ENCODE measurements around the gene EPHA6.

The EPHA6 gene

DNA sequence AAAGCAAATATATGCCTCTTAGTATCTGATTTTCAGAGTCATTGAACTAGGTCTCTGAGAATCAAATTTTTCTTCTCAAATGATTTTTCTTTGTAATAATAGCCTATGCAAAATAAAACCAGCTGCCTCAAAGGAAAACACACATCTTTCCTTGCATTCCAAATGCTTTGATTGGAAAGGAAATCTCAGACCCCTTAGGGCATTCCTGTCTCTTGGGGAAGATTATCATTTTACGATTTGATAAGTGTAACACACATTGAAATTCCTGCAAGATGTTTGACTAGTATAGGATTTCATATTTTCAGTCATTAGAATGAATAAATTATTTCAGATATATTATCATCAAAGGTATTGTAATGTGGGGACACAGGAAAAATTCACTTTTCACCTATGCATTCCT is 244.8 kb downstream of the EPHA6 start:
- no peak for DNase-seq (ENCODE audit: low read depth)
- TF ChIP-seq, protein P1, sequence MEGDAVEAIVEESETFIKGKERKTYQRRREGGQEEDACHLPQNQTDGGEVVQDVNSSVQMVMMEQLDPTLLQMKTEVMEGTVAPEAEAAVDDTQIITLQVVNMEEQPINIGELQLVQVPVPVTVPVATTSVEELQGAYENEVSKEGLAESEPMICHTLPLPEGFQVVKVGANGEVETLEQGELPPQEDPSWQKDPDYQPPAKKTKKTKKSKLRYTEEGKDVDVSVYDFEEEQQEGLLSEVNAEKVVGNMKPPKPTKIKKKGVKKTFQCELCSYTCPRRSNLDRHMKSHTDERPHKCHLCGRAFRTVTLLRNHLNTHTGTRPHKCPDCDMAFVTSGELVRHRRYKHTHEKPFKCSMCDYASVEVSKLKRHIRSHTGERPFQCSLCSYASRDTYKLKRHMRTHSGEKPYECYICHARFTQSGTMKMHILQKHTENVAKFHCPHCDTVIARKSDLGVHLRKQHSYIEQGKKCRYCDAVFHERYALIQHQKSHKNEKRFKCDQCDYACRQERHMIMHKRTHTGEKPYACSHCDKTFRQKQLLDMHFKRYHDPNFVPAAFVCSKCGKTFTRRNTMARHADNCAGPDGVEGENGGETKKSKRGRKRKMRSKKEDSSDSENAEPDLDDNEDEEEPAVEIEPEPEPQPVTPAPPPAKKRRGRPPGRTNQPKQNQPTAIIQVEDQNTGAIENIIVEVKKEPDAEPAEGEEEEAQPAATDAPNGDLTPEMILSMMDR (IDR thresholded peaks at IDR 0.05; ENCODE audit: control insufficient read depth, extremely low read depth, insufficient read depth) = no peak
- no peak overlapping the region for H3K4me3 ChIP-seq (ENCODE audit: low read depth, low read length)

DNA sequence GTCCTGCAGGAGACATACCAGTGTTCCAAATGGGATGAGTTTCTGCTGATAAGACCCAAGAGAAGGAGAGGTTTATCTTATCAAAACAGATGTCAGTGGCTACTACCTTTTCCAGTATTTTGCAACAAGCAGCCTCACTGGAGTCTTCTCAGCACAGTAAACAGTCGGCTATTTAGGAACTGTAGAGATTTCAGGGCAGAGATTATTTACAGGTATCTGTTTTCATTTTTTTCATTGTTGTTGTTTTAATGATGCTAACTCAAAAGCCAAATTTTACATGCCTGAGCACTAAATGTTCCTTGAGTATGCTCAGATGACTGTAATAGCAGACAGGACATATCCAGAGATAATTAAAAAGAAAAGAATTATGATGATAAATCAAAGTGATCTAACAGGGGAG is 252.1 kb downstream of the EPHA6 start:
- DNase-seq (ENCODE audit: low read depth) = no peak
- H3K4me3 ChIP-seq (ENCODE audit: low read depth, low read length) = no peak overlapping the region
- TF ChIP-seq, protein P1 (IDR thresholded peaks at IDR 0.05; ENCODE audit: control insufficient read depth, extremely low read depth, insufficient read depth) = no peak

DNA sequence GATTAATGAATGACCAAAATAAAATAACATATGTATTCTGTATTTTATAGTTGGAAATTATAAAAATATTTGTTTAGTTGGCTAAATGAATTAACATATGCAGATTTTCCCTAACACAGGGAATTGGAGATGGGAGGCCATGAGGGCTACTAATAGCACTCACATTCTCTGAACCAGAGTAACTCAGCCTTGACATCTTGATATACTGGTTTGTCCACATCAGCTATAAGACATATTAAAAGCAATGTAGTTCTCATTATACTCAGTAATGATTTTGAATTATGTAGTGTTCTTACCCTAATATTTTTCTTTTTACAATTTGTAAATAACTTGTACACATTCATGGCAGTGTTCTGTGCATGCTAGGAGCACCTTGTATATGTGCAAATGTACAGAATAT is 255.9 kb downstream of the EPHA6 start:
- TF ChIP-seq, protein P1 (IDR thresholded peaks at IDR 0.05; ENCODE audit: control insufficient read depth, extremely low read depth, insufficient read depth) = no peak
- H3K4me3 ChIP-seq (ENCODE audit: low read depth, low read length) = no peak overlapping the region
- DNase-seq (ENCODE audit: low read depth) = peak; percentile 50

DNA sequence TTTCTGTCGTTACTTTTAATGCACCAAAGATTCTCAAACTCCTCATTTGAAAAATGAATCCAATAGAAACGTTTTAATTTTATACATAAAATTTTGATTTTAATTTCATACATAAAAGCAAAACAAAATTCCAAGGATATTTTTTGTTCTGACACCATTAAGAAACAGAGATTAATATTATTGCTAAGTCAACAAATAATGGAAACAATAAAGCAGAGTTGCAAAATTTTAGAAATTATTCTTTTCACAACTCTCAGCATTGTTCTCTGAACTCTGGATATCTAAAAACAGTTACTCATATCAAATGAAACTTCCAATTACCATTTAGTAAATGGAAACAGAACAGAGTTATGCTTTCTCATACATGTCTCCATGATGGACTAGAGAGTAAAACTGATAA is 260.2 kb downstream of the EPHA6 start:
- H3K4me3 ChIP-seq (ENCODE audit: low read depth, low read length) = no peak overlapping the region
- TF ChIP-seq, protein P1 (IDR thresholded peaks at IDR 0.05; ENCODE audit: control insufficient read depth, extremely low read depth, insufficient read depth) = no peak
- no peak for DNase-seq (ENCODE audit: low read depth)

DNA sequence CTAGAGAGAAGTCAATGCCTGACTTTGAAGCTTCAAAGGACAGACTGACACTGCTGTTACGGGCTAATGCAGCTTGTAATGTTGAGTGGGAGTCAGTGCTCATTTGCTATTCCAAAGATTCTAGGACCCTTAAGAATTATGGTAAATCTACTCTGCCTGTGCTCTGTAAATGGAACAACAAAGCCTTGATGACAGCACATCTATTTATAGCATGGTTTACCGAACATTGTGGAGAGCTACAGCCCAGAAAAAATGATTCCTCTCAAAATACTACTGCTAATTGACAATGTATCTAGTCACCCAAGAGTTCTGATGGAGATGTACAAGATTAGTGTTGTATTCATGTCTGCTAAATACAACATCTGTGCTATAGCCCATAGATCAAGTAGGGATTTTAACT is 262.3 kb downstream of the EPHA6 start:
- H3K4me3 ChIP-seq (ENCODE audit: low read depth, low read length) = no peak overlapping the region
- TF ChIP-seq, protein P1 (IDR thresholded peaks at IDR 0.05; ENCODE audit: control insufficient read depth, extremely low read depth, insufficient read depth) = no peak
- no peak for DNase-seq (ENCODE audit: low read depth)

DNA sequence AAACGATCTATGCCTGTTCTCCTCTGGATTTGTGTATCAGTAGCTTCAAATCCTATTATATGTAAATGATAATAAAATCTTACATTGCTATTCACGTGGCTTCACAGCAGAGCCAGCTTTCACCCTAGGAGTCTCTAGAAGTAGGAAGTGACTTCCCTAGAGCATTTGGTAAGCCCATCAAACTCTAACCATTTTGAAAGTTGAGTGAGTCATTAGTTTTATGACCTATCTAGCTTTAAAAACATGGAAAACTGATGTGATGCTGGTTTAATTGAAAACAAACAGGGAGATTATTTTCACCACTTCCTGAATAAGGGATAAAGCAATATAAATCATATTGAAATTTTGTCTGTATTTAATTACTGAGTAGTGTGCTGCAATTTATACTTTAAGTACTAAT is 275.2 kb downstream of the EPHA6 start:
- H3K4me3 ChIP-seq (ENCODE audit: low read depth, low read length) = no peak overlapping the region
- TF ChIP-seq, protein P1 (IDR thresholded peaks at IDR 0.05; ENCODE audit: control insufficient read depth, extremely low read depth, insufficient read depth) = no peak
- no peak for DNase-seq (ENCODE audit: low read depth)

DNA sequence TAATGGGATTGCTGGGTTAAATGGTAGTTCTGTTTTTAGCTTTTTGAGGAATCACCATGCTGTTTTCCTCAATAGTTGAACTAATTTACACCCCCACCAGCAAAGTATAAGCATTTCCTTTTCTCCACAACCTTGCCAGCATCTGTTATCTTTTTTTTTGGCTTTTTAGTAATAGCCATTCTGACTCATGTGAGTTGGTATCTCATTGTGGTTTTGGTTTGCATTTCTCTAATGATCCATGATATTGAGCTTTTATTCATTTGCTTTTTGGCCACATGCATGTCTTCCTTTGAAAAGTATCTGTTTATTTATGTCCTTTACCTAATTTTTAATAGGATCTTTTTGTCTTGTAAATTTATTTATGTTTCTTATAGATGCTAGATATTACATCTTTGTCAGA is 288.2 kb downstream of the EPHA6 start:
- no peak overlapping the region for H3K4me3 ChIP-seq (ENCODE audit: low read depth, low read length)
- TF ChIP-seq, protein P1 (IDR thresholded peaks at IDR 0.05; ENCODE audit: control insufficient read depth, extremely low read depth, insufficient read depth) = no peak
- peak; percentile 1 for DNase-seq (ENCODE audit: low read depth)

Measured in LNCaP clone FGC (cell line).